GM12864 (cell line): ENCODE data around the gene CEP112.

Experiments
- DNase-seq: peaks from one replicate; pipeline ENCODE4 v3.0.0-alpha.2; 2011; ENCODE audit warnings: low read depth
- H3K4me3 ChIP-seq: 2 replicates; pipeline ENCODE4 v1.5.1; 2011; ENCODE audit warnings: mild to moderate bottlenecking, low read depth, low read length, control low read depth
- TF ChIP-seq, protein P1 (sequence below): IDR thresholded peaks from 2 replicates; pipeline ENCODE4 v1.5.1; 2011; ENCODE audit warnings: low read depth, mild to moderate bottlenecking, moderate library complexity, low read length, control low read depth, inconsistent platforms; ENCODE audit errors: missing control alignments

The CEP112 gene

DNA sequence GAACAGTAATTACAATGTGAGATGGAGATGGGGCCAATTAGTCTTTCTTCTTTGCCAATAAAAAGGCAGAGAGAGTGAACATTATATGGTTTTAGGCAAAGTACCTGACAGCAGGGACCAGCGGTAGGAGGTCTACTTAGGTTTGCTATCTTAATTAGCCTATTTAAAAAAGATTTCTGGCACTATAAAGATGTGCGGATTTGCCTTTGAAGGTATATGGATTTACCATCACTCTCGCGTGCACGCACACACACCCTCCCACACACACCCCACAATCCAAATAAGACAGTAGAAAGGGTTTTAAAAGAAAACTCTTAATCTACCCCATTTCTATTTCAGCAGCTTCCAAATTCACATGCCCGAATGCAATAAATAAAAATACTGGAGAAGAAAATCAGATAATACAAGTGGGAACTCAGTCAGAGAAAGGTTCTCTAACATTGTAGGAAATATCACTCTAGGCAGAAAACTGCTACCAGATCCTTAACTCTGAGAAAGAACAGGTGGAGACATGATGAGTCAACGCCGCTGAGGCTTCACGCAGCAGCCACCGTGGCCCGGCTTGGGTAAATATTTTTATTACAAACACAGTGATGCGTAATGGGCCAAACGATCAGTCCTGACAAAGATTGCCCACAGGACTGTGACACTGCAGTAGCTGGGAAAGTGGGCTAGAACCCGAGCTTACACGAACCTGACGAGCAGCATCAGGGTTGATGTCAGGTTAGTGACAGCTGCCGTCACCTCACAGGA lies 563.9 kb downstream of the CEP112 start:
- TF ChIP-seq, protein P1, sequence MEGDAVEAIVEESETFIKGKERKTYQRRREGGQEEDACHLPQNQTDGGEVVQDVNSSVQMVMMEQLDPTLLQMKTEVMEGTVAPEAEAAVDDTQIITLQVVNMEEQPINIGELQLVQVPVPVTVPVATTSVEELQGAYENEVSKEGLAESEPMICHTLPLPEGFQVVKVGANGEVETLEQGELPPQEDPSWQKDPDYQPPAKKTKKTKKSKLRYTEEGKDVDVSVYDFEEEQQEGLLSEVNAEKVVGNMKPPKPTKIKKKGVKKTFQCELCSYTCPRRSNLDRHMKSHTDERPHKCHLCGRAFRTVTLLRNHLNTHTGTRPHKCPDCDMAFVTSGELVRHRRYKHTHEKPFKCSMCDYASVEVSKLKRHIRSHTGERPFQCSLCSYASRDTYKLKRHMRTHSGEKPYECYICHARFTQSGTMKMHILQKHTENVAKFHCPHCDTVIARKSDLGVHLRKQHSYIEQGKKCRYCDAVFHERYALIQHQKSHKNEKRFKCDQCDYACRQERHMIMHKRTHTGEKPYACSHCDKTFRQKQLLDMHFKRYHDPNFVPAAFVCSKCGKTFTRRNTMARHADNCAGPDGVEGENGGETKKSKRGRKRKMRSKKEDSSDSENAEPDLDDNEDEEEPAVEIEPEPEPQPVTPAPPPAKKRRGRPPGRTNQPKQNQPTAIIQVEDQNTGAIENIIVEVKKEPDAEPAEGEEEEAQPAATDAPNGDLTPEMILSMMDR = no peak
- H3K4me3 ChIP-seq = no peak overlapping the region
- DNase-seq = no peak

DNA sequence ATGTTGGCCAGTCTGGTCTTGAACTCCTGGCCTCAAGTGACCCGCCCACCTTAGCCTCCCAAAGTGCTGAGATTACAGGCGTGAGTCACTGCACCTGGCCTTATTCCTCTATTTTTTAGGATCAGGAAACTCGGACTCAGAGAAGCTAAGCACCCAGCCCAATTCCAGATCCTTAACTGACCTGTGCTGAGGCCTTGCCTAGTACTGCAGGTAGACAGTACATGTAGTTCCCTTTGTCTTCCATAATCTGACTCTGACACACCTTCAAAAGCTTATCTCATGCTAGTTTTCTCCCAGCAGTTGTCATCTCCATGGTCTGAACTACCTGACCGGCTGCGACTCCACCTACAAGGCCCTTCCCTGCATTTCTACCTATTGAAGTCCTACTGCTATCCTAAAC lies 564.8 kb downstream of the CEP112 start:
- no peak overlapping the region for H3K4me3 ChIP-seq
- TF ChIP-seq, protein P1 = no peak
- DNase-seq = no peak

DNA sequence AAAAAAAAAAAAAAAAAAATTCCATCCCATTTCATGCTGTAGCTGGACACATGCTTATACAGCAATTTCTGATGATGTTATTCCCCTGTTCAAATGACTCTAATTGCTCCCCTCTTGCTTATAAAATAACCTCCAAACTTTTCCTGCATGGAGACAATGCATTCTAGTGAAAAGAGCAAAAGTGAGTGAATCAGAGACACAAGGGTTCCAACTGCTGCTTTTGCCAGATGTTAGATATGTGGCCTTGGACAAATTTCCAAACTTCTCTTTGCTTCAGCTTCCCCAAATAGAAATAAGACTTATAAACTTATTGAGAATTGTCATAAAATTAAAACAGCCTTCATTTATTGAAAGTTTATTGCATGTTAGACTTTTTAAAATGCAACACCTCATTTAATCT lies 565.5 kb downstream of the CEP112 start:
- DNase-seq = no peak
- TF ChIP-seq, protein P1 = no peak
- no peak overlapping the region for H3K4me3 ChIP-seq

DNA sequence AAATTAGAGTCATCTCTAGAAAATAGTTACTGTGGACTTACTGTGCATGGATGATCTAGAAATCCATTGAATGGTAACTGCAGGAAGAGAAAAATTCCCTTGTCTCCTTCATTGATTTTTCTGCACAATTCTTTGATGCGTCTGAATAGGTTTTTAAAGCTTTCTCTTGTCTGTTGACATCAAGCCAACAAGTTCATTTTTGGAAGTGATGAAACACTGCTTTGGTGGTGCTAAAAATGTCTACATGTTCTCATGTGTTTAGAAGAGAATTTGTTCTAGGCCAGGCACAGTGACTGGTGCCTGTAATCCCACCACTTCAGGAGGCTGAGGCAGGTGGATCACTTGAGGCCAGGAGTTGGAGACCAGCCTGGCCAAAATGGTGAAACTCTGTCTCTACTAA lies 573.4 kb downstream of the CEP112 start:
- TF ChIP-seq, protein P1 = no peak
- no peak for DNase-seq
- no peak overlapping the region for H3K4me3 ChIP-seq

DNA sequence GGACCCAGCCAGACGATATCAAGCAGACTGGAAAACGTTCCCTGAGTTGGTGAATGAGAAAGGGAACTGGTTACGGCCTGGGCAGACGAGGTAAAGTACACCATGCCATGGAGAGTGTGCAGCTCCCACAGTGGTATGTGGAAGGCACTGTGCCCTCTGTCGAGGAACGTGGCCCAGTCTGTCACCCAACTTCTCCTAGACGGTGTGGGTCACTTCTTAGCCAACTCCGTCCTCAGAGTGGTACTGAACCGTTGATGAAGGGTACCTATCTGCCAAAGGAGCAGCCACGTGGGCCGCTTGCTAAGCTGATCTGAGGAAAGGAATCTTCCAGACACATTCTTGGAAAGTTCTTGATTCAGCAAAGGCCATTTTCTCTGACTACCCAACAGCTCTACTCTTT lies 574.4 kb downstream of the CEP112 start:
- TF ChIP-seq, protein P1 = no peak
- H3K4me3 ChIP-seq = no peak overlapping the region
- DNase-seq = no peak

DNA sequence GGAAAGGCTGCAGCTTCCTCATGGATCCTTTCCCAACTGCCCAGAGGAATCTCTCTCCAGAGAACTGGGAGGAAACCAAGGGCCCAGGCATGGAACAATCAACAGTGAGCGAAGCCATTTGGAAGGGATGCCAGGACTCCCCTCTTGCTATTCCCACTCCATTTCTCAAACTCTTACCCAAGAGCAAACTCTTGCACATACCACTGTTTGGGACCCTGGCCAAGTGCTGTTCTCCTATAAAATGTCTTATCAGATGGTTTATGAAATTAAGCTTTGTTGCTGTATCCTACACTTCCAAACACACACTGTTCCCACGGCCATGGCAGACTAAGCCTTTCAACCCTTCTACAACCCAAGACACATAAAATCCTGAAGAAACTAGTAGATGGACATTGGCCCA lies 582.2 kb downstream of the CEP112 start:
- H3K4me3 ChIP-seq = no peak overlapping the region
- TF ChIP-seq, protein P1 = no peak
- DNase-seq = no peak

DNA sequence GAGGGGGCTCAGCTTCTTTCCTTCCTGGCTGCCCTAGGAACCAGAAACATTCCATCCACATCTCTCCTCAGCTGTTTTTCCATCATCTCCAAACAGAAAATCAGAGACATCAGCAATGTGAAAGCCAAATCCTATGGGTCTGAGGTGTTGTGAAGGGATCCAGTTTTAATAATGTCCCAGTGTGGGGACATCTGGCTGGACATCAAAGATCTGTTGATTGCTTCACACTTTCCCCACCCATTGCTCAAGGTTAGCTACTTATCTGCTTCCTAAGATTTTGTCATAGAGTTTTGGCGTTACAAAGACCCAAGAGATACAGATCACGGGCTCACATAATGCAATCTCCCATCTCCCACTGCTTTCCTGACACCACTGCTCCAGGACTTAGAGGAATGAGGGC lies 582.6 kb downstream of the CEP112 start:
- no peak overlapping the region for H3K4me3 ChIP-seq
- TF ChIP-seq, protein P1 = no peak
- no peak for DNase-seq
